B cell (primary cell): ENCODE results near the gene GAK. TPM values are rescaled to one million over a fixed set of nuclear protein-coding genes. Genes with fewer than 3 reads are reported as not detected.
A peak's percentile ranks its signal among the peaks of the same experiment; 100 is the strongest.

Source experiments
- ATAC-seq: fragments of 200-7000 bp; cut with Tn5 transposase; one replicate; pipeline ENCODE4 v1.10.0; 2021; ENCODE audit warnings: low read depth, mild to moderate bottlenecking, moderate number of reproducible peaks, moderate library complexity
- CTCF ChIA-PET: fragments of 350-600 bp; sonication (Branson Sonifier 250); formaldehyde crosslinking; loops from one replicate; lab custom pipeline; 2021; ENCODE audit warnings: antibody characterized with exemption, inconsistent platforms; lab: Charles Lee
- POLR2A ChIA-PET: fragments of 350-600 bp; sonication (Branson Sonifier 250); formaldehyde crosslinking; loops from one replicate; lab custom pipeline; 2021; ENCODE audit warnings: antibody characterized with exemption; lab: Charles Lee
- DNase-seq: peaks from one replicate; pipeline ENCODE4 v3.0.0; 2013
- H2AFZ ChIP-seq: 2 replicates; pipeline ENCODE4 v1.6.1; 2012; ENCODE audit warnings: mild to moderate bottlenecking, low read depth, low read length; ENCODE audit not compliant: insufficient read depth, poor library complexity, severe bottlenecking
- H3K27ac ChIP-seq, 2 donors: 1 replicate in 1 of 2; 2 replicates in 1 of 2; pipeline ENCODE4 v1.5.1; 2012 to 2013; ENCODE audit warnings: low read length in 2 of 2, mild to moderate bottlenecking in 2 of 2, moderate library complexity in 1 of 2
- H3K27me3 ChIP-seq, 4 experiments: fragments of 200-600 bp in 1 of 4; sonication (generic) in 1 of 4; replicated peaks in 1 of 4; 1 replicate in 2 of 4; 2 replicates in 2 of 4; pipeline versions ENCODE4 v1.6.1 to v1.7.0; 2013 to 2016; ENCODE audit warnings: low read length in 3 of 4, mild to moderate bottlenecking in 2 of 4, mixed read lengths in 1 of 4, moderate library complexity in 1 of 4; ENCODE audit not compliant: insufficient read depth in 4 of 4, control insufficient read depth in 3 of 4; ENCODE audit errors: control extremely low read depth in 1 of 4
- H3K36me3 ChIP-seq, 2 experiments: replicated peaks in 1 of 2; 1 replicate in 1 of 2; 2 replicates in 1 of 2; pipeline versions ENCODE4 v1.6.1 to v1.7.1; 2013; ENCODE audit warnings: low read length in 1 of 2; ENCODE audit not compliant: insufficient read depth in 2 of 2, control insufficient read depth in 1 of 2; ENCODE audit errors: control extremely low read depth in 1 of 2, extremely low read depth in 1 of 2
- H3K4me1 ChIP-seq, 2 donors: fragments of 200-600 bp in 1 of 2; sonication (generic) in 1 of 2; 1 replicate in 1 of 2; 2 replicates in 1 of 2; pipeline versions ENCODE4 v1.5.1 to v1.6.1; 2013 to 2017; ENCODE audit warnings: low read length in 2 of 2; ENCODE audit not compliant: control insufficient read depth in 2 of 2, insufficient read depth in 2 of 2
- H3K4me2 ChIP-seq: replicated peaks from 2 replicates; pipeline ENCODE3; 2012; ENCODE audit warnings: mild to moderate bottlenecking, low read depth, low read length; ENCODE audit not compliant: poor library complexity, severe bottlenecking
- H3K4me3 ChIP-seq, 5 experiments: fragments of 200-600 bp in 1 of 5; sonication (generic) in 1 of 5; 1 replicate in 3 of 5; 2 replicates in 2 of 5; pipeline versions ENCODE4 v1.5.1 to v1.7.0; 2011 to 2016; ENCODE audit warnings: low read length in 4 of 5, mild to moderate bottlenecking in 4 of 5, low read depth in 2 of 5, control low read depth in 1 of 5, moderate library complexity in 1 of 5; ENCODE audit not compliant: insufficient read depth in 1 of 5; ENCODE audit errors: control extremely low read depth in 1 of 5, extremely low read depth in 1 of 5
- H3K79me2 ChIP-seq: fragments of 200-600 bp; sonication (generic); one replicate; pipeline ENCODE4 v1.6.0; 2016; ENCODE audit warnings: low read length; ENCODE audit not compliant: control insufficient read depth, insufficient read depth
- H3K9ac ChIP-seq: fragments of 200-600 bp; sonication (generic); 2 replicates; pipeline ENCODE4 v1.6.1; 2017; ENCODE audit warnings: mild to moderate bottlenecking, low read length, moderate library complexity
- H3K9me3 ChIP-seq, 3 donors: one replicate each; pipeline versions ENCODE4 v1.6.1 to v1.7.1; 2013; ENCODE audit warnings: low read length in 2 of 3; ENCODE audit not compliant: control insufficient read depth in 2 of 3, insufficient read depth in 1 of 3; ENCODE audit errors: control extremely low read depth in 1 of 3
- H4K20me1 ChIP-seq: 2 replicates; pipeline ENCODE4 v1.6.0; 2012; ENCODE audit warnings: mild to moderate bottlenecking, low read length; ENCODE audit not compliant: insufficient read depth, control insufficient read depth, poor library complexity, severe bottlenecking
- H3K27ac Mint-ChIP-seq: one replicate; pipeline ENCODE4 v1.8.0; 2021; ENCODE audit warnings: mixed read lengths
- H3K27me3 Mint-ChIP-seq: one replicate; pipeline ENCODE4 v1.8.0; 2021; ENCODE audit warnings: mixed read lengths
- H3K4me1 Mint-ChIP-seq: one replicate; pipeline ENCODE4 v1.8.0; 2021; ENCODE audit warnings: mixed read lengths
- H3K4me3 Mint-ChIP-seq: one replicate; pipeline ENCODE4 v1.8.0; 2021; ENCODE audit warnings: mixed read lengths
- H3K9me3 Mint-ChIP-seq: one replicate; pipeline ENCODE4 v1.8.0; 2022; ENCODE audit warnings: mixed read lengths; ENCODE audit not compliant: insufficient read depth
- EZH2 ChIP-seq: IDR thresholded peaks from 2 replicates; pipeline ENCODE4 v1.6.1; 2012; ENCODE audit warnings: borderline replicate concordance, low read depth, mild to moderate bottlenecking, moderate library complexity, low read length; ENCODE audit not compliant: insufficient read depth, poor library complexity, severe bottlenecking
- WGBS: methylation state at CpG from one replicate; pipeline ENCODE4 v1.1.5; 2013; ENCODE audit warnings: missing lambda C conversion rate; ENCODE audit not compliant: insufficient coverage; 5-methylcytosine and 5-hydroxymethylcytosine counted together
- intact Hi-C: fragments of 100-400 bp; cut with micrococcal nuclease; formaldehyde crosslinking; loops from one replicate; pipeline ENCODE4 v1.10.0; 2022
- polyA plus RNA-seq: library from polyadenylated mRNA; depleted of rRNA; stranded (reverse); fragments of >200 nt; gene quantifications from 2 replicates; pipeline ENCODE4 v1.2.3, GENCODE V29; 2012
- total RNA-seq, 2 donors: library from RNA; stranded (reverse); fragments of 120-200 nt in 1 of 2; gene quantifications; 1 replicate in 1 of 2; 2 replicates in 1 of 2; pipeline versions ENCODE4 v1.2.3 to v1.2.4, GENCODE V29; 2013 to 2022
- TF ChIP-seq, protein P1 (sequence below): fragments of 200-600 bp; IDR thresholded peaks from one replicate; pipeline ENCODE4 v1.8.0; 2022; ENCODE audit warnings: antibody characterized with exemption, mild to moderate bottlenecking

Gene GAK
- total and polyA plus RNA-seq, 2 donors (not counting 1 experiment from before 2014, with no cell fraction given), result 113 to 283 TPM

DNA sequence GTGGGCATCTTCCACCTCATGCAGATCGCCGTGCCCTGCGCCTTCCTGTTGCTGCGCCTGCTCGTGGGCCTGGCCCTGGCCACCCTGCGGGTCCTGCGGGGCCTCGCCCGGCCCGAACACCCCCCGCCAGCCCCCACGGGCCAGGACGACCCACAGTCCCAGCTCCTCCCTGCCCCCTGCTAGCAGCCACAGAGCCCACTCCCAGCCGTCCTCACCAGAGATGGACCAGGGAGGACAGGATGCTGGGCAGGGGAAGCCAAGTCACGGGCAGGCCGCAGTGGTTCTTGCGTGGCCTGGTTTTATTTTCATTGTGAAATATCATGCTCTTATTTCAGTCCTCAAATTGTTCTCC is 26.2 kb upstream of the GAK start:
- Mint-ChIP-seq H3K4me3 (no peak overlapping the region), H3K9me3 (no peaks in the 10 kb centered on the region), H3K4me1 (peaks cover 1% of the 10 kb centered on the region), H3K27ac (peak overlapping the region; percentile 20), H3K27me3 (no peaks in the 10 kb centered on the region)
- TF ChIP-seq, protein P1, sequence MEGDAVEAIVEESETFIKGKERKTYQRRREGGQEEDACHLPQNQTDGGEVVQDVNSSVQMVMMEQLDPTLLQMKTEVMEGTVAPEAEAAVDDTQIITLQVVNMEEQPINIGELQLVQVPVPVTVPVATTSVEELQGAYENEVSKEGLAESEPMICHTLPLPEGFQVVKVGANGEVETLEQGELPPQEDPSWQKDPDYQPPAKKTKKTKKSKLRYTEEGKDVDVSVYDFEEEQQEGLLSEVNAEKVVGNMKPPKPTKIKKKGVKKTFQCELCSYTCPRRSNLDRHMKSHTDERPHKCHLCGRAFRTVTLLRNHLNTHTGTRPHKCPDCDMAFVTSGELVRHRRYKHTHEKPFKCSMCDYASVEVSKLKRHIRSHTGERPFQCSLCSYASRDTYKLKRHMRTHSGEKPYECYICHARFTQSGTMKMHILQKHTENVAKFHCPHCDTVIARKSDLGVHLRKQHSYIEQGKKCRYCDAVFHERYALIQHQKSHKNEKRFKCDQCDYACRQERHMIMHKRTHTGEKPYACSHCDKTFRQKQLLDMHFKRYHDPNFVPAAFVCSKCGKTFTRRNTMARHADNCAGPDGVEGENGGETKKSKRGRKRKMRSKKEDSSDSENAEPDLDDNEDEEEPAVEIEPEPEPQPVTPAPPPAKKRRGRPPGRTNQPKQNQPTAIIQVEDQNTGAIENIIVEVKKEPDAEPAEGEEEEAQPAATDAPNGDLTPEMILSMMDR, result no peak
- no peak for TF ChIP-seq EZH2
- Histone ChIP-seq H3K36me3 (peaks cover 0 to 16% of the 10 kb centered on the region in 2 experiments), H3K4me3 (no peak overlapping the region), H3K9me3 (peaks cover 0 to 3% (median 0%) of the 10 kb centered on the region in 3 donors), H3K79me2 (no peaks in the 10 kb centered on the region), H3K27me3 (no peaks in the 10 kb centered on the region), H3K9ac (no peak overlapping the region), H3K27ac (no peak overlapping the region), H2AFZ (no peak overlapping the region), H3K4me1 (no peaks in the 10 kb centered on the region), H3K4me2 (no peak overlapping the region), H4K20me1 (peaks cover 1% of the 10 kb centered on the region)
- WGBS, result 96% methylated on average over 13 of the region's 17 CpGs
- DNase-seq (no peak), ATAC-seq (no peak)
- intact Hi-C loops, result no loop called here
- ChIA-PET CTCF (no interaction called here), POLR2A (no interaction called here)

DNA sequence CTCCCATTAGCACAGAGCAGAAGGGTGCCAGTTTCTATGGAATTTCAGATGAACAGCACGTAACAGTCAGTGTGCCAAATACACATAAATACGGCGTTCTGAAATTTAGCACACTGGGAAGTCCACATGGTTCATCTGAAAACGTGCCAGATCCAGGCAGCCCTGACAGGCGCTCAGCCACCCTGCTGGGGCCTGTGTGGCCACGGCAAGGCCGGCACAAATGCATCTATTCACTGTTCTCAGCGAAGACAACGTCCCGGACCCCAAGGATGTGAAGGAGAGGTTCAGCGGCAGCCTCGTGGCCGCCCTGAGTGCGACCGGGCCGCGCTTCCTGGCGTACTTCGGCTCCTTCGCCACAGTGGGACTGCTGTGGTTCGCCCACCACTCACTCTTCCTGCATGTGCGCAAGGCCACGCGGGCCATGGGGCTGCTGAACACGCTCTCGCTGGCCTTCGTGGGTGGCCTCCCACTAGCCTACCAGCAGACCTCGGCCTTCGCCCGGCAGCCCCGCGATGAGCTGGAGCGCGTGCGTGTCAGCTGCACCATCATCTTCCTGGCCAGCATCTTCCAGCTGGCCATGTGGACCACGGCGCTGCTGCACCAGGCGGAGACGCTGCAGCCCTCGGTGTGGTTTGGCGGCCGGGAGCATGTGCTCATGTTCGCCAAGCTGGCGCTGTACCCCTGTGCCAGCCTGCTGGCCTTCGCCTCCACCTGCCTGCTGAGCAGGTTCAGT is 25.6 kb upstream of the GAK start:
- ChIA-PET CTCF (no interaction called here), POLR2A (no interaction called here)
- Histone ChIP-seq H2AFZ (no peak overlapping the region), H3K9me3 (peaks cover 0 to 5% (median 0%) of the 10 kb centered on the region in 3 donors), H3K9ac (no peak overlapping the region), H3K36me3 (peaks cover 0 to 20% of the 10 kb centered on the region in 2 experiments), H3K27me3 (no peaks in the 10 kb centered on the region), H3K79me2 (no peaks in the 10 kb centered on the region), H3K4me1 (no peaks in the 10 kb centered on the region), H3K27ac (no peak overlapping the region), H3K4me3 (no peak overlapping the region), H4K20me1 (no peaks in the 10 kb centered on the region), H3K4me2 (no peak overlapping the region)
- H3K27me3 Mint-ChIP-seq, result no peaks in the 10 kb centered on the region
- no peak overlapping the region for H3K27ac Mint-ChIP-seq
- DNase-seq (no peak), ATAC-seq (no peak)
- no peak overlapping the region for H3K4me3 Mint-ChIP-seq
- H3K4me1 Mint-ChIP-seq, result peaks cover 1% of the 10 kb centered on the region
- intact Hi-C loops, result no loop called here
- TF ChIP-seq, protein P1, result no peak
- no peak for TF ChIP-seq EZH2
- H3K9me3 Mint-ChIP-seq, result no peaks in the 10 kb centered on the region
- WGBS, result 97% methylated on average over 45 of the region's 45 CpGs
